HG02763 (cell line): ENCODE measurements around the gene POFUT2.

Experiments
- ATAC-seq: cut with Tn5 transposase; IDR thresholded peaks from one replicate; pipeline ENCODE4 v1.9.1; 2021; ENCODE audit warnings: mild to moderate bottlenecking, moderate library complexity; ENCODE audit not compliant: unreplicated experiment

The POFUT2 gene

GRCh38 chr21:45287438-45288391 is at the start of gene POFUT2:
Gene POFUT2 (minus strand): TSS chr21:45287895. CDS start chr21:45287871, 24 bp downstream.
- ATAC-seq, result peak; percentile 87

- ATAC-seq, result no peak
Measured at GRCh38 chr21:45336870-45337269, 49.2 kb upstream of the POFUT2 start.

- ATAC-seq, result no peak
Measured at GRCh38 chr21:45336535-45336810, 48.8 kb upstream of the POFUT2 start.

GRCh38 chr21:45335761-45336534 is 48.3 kb upstream of the POFUT2 start:
- ATAC-seq, result no peak

GRCh38 chr21:45335151-45335760 is 47.6 kb upstream of the POFUT2 start:
- no peak for ATAC-seq

GRCh38 chr21:45334591-45335081 is 46.9 kb upstream of the POFUT2 start:
- ATAC-seq, result no peak

- ATAC-seq, result no peak
Measured at GRCh38 chr21:45334134-45334533, 46.4 kb upstream of the POFUT2 start.

- no peak for ATAC-seq
Measured at GRCh38 chr21:45333583-45334121, 46.0 kb upstream of the POFUT2 start.

GRCh38 chr21:45332981-45333582 is 45.4 kb upstream of the POFUT2 start:
- no peak for ATAC-seq

GRCh38 chr21:45332415-45332814 is 44.7 kb upstream of the POFUT2 start:
- no peak for ATAC-seq

- ATAC-seq, result no peak
Measured at GRCh38 chr21:45331531-45332147, 43.9 kb upstream of the POFUT2 start.

- ATAC-seq, result no peak
Measured at GRCh38 chr21:45330851-45331261, 43.2 kb upstream of the POFUT2 start.

GRCh38 chr21:45330075-45330781 is 42.5 kb upstream of the POFUT2 start:
- ATAC-seq, result no peak

GRCh38 chr21:45329261-45330074 is 41.8 kb upstream of the POFUT2 start:
- ATAC-seq, result no peak

GRCh38 chr21:45328198-45329091 is 40.8 kb upstream of the POFUT2 start:
- ATAC-seq, result no peak

- no peak for ATAC-seq
Measured at GRCh38 chr21:45327441-45328197, 39.9 kb upstream of the POFUT2 start.

- ATAC-seq, result no peak
Measured at GRCh38 chr21:45326891-45327440, 39.3 kb upstream of the POFUT2 start.
